Measurements from ENCODE around the gene SDR42E2.

SDR42E2 gene

DNA sequence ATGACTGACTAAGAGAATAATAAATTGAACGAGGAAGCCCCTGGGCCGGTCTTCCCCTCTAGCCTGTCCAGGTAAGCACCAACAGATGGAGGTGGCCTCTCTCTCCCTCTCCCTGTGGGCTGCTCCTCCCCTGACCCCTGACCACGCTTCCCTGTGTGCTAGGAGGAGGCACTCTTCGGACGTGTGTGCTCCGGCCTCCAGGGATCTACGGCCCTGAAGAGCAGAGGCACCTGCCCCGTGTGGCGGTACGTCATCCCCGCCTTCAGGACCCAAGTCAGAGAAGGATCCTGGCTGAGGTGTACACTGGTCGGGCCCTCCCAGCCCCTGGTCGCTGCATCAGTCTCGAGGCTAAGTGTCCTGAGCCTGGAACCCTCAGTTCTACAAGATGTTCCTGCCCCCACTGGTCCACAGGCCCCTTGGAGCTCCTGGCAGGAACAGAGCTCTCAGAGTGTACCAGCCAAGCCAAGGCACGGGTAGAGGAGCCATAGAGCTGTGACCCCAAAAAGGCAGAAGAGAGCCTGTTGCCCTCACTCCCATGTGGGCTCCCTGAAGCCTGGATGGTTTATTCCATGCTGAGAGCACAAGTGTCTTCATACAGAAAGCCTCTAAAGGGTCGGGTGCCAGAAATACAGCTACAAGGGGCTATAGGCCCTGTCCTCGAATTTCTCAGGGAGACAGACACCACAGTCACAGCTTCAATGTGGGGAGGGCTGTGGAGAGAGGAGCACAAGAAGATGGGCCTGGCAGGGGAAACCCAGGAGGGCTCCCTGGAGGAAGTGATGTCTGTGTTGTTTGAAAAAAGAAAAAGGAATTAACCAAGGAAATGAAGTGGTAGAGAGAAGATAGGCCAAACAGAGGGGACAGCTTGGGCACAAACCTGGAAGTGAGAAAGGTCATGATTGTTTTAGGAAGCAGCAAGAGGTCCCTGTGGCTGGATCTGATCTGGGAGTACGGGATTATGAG is 15.9 kb downstream of the SDR42E2 start:
- H3K4me2 ChIP-seq (ENCODE audit: low read length): no peak overlapping the region
- H3K9me3 ChIP-seq (ENCODE audit: insufficient read depth, low read length): no peaks in the 10 kb centered on the region
- H3K9ac ChIP-seq (ENCODE audit: low read length): no peak overlapping the region
- H3K27me3 ChIP-seq (ENCODE audit: low read depth, low read length): no peaks in the 10 kb centered on the region
- H3K27ac ChIP-seq (ENCODE audit: low read length): no peak overlapping the region
- H3K79me2 ChIP-seq (ENCODE audit: low read length): no peaks in the 10 kb centered on the region
- no peaks in the 10 kb centered on the region for H4K20me1 ChIP-seq (ENCODE audit: insufficient read depth, low read length)
- H2AFZ ChIP-seq (ENCODE audit: low read depth, low read length): no peak overlapping the region
- TF ChIP-seq EZH2phosphoT487 (IDR thresholded peaks at IDR 0.05; ENCODE audit: low read depth): no peak
- TF ChIP-seq, protein P1, sequence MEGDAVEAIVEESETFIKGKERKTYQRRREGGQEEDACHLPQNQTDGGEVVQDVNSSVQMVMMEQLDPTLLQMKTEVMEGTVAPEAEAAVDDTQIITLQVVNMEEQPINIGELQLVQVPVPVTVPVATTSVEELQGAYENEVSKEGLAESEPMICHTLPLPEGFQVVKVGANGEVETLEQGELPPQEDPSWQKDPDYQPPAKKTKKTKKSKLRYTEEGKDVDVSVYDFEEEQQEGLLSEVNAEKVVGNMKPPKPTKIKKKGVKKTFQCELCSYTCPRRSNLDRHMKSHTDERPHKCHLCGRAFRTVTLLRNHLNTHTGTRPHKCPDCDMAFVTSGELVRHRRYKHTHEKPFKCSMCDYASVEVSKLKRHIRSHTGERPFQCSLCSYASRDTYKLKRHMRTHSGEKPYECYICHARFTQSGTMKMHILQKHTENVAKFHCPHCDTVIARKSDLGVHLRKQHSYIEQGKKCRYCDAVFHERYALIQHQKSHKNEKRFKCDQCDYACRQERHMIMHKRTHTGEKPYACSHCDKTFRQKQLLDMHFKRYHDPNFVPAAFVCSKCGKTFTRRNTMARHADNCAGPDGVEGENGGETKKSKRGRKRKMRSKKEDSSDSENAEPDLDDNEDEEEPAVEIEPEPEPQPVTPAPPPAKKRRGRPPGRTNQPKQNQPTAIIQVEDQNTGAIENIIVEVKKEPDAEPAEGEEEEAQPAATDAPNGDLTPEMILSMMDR (IDR thresholded peaks at IDR 0.05; ENCODE audit: low read depth, low read length): no peak
- no peaks in the 10 kb centered on the region for H3K36me3 ChIP-seq (replicated peaks; ENCODE audit: low read depth, low read length)
- peaks cover 6% of the 10 kb centered on the region for H3K4me1 ChIP-seq (ENCODE audit: low read length)
- H3K4me3 ChIP-seq (ENCODE audit: low read length): no peak overlapping the region

DNA sequence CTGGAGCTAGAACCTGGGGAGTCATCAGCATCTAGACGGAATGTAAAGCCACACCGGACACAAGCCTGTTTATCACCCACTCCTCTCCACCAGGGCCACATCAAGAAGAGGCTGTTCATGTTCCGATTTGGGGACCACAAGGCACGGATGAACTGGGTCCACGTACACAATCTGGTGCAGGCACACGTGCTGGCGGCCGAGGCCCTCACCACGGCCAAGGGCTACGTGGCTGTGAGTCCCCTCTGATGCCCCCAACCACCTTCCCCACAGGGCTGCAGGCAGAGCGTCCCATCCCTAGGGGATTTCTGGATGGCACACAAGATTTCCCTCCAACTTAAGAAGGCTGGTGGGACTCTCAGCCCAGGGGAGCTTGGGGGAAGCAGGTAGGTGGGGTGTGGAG is 19.1 kb downstream of the SDR42E2 start:
- no peaks in the 10 kb centered on the region for H4K20me1 ChIP-seq (ENCODE audit: insufficient read depth, low read length)
- no peaks in the 10 kb centered on the region for H3K9me3 ChIP-seq (ENCODE audit: insufficient read depth, low read length)
- TF ChIP-seq, protein P1 (IDR thresholded peaks at IDR 0.05; ENCODE audit: low read depth, low read length): no peak
- no peak for TF ChIP-seq EZH2phosphoT487 (IDR thresholded peaks at IDR 0.05; ENCODE audit: low read depth)
- peaks cover 32% of the 10 kb centered on the region for H3K4me1 ChIP-seq (ENCODE audit: low read length)
- no peaks in the 10 kb centered on the region for H3K27me3 ChIP-seq (ENCODE audit: low read depth, low read length)
- H3K27ac ChIP-seq (ENCODE audit: low read length): no peak overlapping the region
- H3K4me2 ChIP-seq (ENCODE audit: low read length): no peak overlapping the region
- no peak overlapping the region for H3K4me3 ChIP-seq (ENCODE audit: low read length)
- H2AFZ ChIP-seq (ENCODE audit: low read depth, low read length): no peak overlapping the region
- no peaks in the 10 kb centered on the region for H3K79me2 ChIP-seq (ENCODE audit: low read length)
- no peaks in the 10 kb centered on the region for H3K36me3 ChIP-seq (replicated peaks; ENCODE audit: low read depth, low read length)
- no peak overlapping the region for H3K9ac ChIP-seq (ENCODE audit: low read length)

DNA sequence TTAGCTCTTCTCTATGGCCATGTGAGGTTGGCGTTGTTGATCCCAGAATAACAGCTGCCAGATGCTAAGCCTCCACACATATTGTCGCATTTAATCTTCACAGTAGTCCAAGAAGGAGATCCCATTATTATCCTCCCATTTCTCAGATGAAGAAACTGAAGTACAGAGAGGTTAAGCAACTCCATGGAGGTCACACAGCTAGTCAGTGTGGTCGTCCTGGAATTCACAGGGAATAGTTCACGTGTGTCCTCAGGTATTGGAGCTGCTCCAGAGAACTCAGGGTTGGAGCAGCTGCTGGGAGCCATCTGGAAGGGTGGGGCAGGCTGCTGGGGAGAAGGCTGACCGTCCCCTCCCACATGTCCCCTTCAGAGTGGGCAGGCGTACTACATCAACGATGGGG is 19.5 kb downstream of the SDR42E2 start:
- Histone ChIP-seq H2AFZ (ENCODE audit: low read depth, low read length) (no peak overlapping the region), H3K9me3 (ENCODE audit: insufficient read depth, low read length) (no peaks in the 10 kb centered on the region), H3K4me1 (ENCODE audit: low read length) (peaks cover 32% of the 10 kb centered on the region), H3K27me3 (ENCODE audit: low read depth, low read length) (no peaks in the 10 kb centered on the region), H3K4me2 (ENCODE audit: low read length) (no peak overlapping the region), H4K20me1 (ENCODE audit: insufficient read depth, low read length) (no peaks in the 10 kb centered on the region), H3K79me2 (ENCODE audit: low read length) (no peaks in the 10 kb centered on the region), H3K4me3 (ENCODE audit: low read length) (no peak overlapping the region), H3K9ac (ENCODE audit: low read length) (no peak overlapping the region), H3K36me3 (replicated peaks; ENCODE audit: low read depth, low read length) (no peaks in the 10 kb centered on the region), H3K27ac (ENCODE audit: low read length) (no peak overlapping the region)
- TF ChIP-seq, protein P1 (IDR thresholded peaks at IDR 0.05; ENCODE audit: low read depth, low read length): no peak
- no peak for TF ChIP-seq EZH2phosphoT487 (IDR thresholded peaks at IDR 0.05; ENCODE audit: low read depth)

GRCh38 chr16:22183335-22183734 is 21.0 kb downstream of the SDR42E2 start:
- Histone ChIP-seq H3K4me2 (ENCODE audit: low read length) (peak overlapping the region; percentile 75; the same call in 1 of the 2 replicates), H3K79me2 (ENCODE audit: low read length) (no peaks in the 10 kb centered on the region), H3K36me3 (replicated peaks; ENCODE audit: low read depth, low read length) (no peaks in the 10 kb centered on the region), H3K27me3 (ENCODE audit: low read depth, low read length) (no peaks in the 10 kb centered on the region), H3K4me1 (ENCODE audit: low read length) (peaks cover 36% of the 10 kb centered on the region), H2AFZ (ENCODE audit: low read depth, low read length) (no peak overlapping the region), H3K4me3 (ENCODE audit: low read length) (no peak overlapping the region), H4K20me1 (ENCODE audit: insufficient read depth, low read length) (no peaks in the 10 kb centered on the region), H3K9me3 (ENCODE audit: insufficient read depth, low read length) (no peaks in the 10 kb centered on the region), H3K27ac (ENCODE audit: low read length) (no peak overlapping the region), H3K9ac (ENCODE audit: low read length) (no peak overlapping the region)
- no peak for TF ChIP-seq EZH2phosphoT487 (IDR thresholded peaks at IDR 0.05; ENCODE audit: low read depth)
- TF ChIP-seq, protein P1 (IDR thresholded peaks at IDR 0.05; ENCODE audit: low read depth, low read length): no peak
